Hypothalamus (tissue), 51 donors: Measurements from ENCODE around the gene SCAMP5.

Experiments used
- DNase-seq, 51 donors: peaks; one replicate each; lab custom pipeline; 2025; lab: John Stamatoyannopoulos, UW

SCAMP5 gene

GRCh38 chr15:75043509-75044257 lies 48.3 kb downstream of the SCAMP5 start:
- peak; percentile 19 to 97 (median 86) for DNase-seq

GRCh38 chr15:75044258-75044878 lies 49.0 kb downstream of the SCAMP5 start:
- DNase-seq, result peak in 2 of 51 donors; percentile 28 to 54

GRCh38 chr15:75045332-75046015 lies 50.1 kb downstream of the SCAMP5 start:
- no peak for DNase-seq

- no peak for DNase-seq
Measured at GRCh38 chr15:75048394-75048793, 53.0 kb downstream of the SCAMP5 start.

- peak in 47 of 51 donors; percentile 4 to 78 (median 49) for DNase-seq
Measured at GRCh38 chr15:75049392-75049791, 54.0 kb downstream of the SCAMP5 start.

- DNase-seq, result no peak
Measured at GRCh38 chr15:75050283-75050682, 54.9 kb downstream of the SCAMP5 start.

- DNase-seq, result no peak
Measured at GRCh38 chr15:75051191-75051608, 55.8 kb downstream of the SCAMP5 start.

- DNase-seq, result no peak
Measured at GRCh38 chr15:75051711-75052110, 56.3 kb downstream of the SCAMP5 start.

- no peak for DNase-seq
Measured at GRCh38 chr15:75052972-75053747, 57.8 kb downstream of the SCAMP5 start.

- no peak for DNase-seq
Measured at GRCh38 chr15:75053748-75054125, 58.4 kb downstream of the SCAMP5 start.

GRCh38 chr15:75054172-75054897 lies 59.0 kb downstream of the SCAMP5 start:
- DNase-seq, result no peak

- no peak for DNase-seq
Measured at GRCh38 chr15:75056036-75056435, 60.7 kb downstream of the SCAMP5 start.

- no peak for DNase-seq
Measured at GRCh38 chr15:75058127-75058905, 63.0 kb downstream of the SCAMP5 start.

GRCh38 chr15:75059607-75060006 lies 64.2 kb downstream of the SCAMP5 start:
- no peak for DNase-seq

- DNase-seq, result no peak
Measured at GRCh38 chr15:75061272-75061671, 65.9 kb downstream of the SCAMP5 start.

- DNase-seq, result no peak
Measured at GRCh38 chr15:75062706-75063105, 67.3 kb downstream of the SCAMP5 start.

- no peak for DNase-seq
Measured at GRCh38 chr15:75063338-75063737, 68.0 kb downstream of the SCAMP5 start.

GRCh38 chr15:75063889-75064288 lies 68.5 kb downstream of the SCAMP5 start:
- DNase-seq, result no peak

- DNase-seq, result no peak
Measured at GRCh38 chr15:75064846-75065245, 69.5 kb downstream of the SCAMP5 start.

GRCh38 chr15:75065467-75065850 lies 70.1 kb downstream of the SCAMP5 start:
- DNase-seq, result no peak
